Measurements from ENCODE around the gene CNTN1. TPM values are rescaled to one million over a fixed set of nuclear protein-coding genes. Genes with fewer than 3 reads are reported as not detected.

The CNTN1 gene
- total RNA-seq, 1 experiment from 2014 or later: not detected

DNA sequence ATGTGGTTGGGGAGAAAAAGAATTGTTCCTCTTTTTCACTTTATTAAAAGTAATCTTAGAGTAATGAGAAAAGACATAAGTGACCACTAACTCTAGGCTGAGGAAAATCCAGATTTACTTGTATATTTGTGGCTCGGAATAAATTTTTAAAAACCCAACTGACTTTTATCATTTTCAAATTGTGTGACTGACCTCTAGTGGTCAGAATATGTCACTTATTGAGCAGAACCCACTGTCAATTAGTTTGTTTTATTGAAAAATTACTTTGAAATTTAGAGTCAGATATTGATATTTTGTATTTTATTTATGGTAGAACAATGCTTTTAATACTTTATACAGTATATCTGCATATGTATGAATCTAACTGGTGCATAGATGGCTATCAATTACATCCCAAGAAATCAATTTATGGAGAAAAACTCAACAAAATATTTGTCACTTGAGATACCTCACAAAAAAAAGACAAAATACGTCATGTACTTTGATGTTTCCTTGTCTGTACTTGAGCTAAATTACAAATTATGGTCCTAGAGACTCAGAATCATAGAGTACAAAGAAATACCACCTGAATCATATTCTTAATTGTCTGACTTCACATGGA lies 229.4 kb downstream of the CNTN1 start:
- BruUV-seq (replicated peaks): no TSS peak
- POLR2A ChIA-PET: no interaction called here
- no peak overlapping the region for H3K4me3 Mint-ChIP-seq (ENCODE audit: unreplicated experiment)
- peak; percentile 62 for TF ChIP-seq CTCF (IDR thresholded peaks at IDR 0.05; ENCODE audit: unreplicated experiment)
- no peaks in the 10 kb centered on the region for H3K36me3 Mint-ChIP-seq (ENCODE audit: insufficient read depth, unreplicated experiment)
- CTCF ChIA-PET: interaction anchor here (0.8 to 1.9 kb wide), 12 partner anchors 12 to 583 kb away, joined by 3 to 25 read pairs (median 4); no protein-coding TSS in a partner anchor
- H3K9me3 Mint-ChIP-seq (ENCODE audit: unreplicated experiment): no peaks in the 10 kb centered on the region
- intact Hi-C loops (cut with micrococcal nuclease): loop anchor here (1.0 to 5.0 kb wide), 5 partner anchors 177 to 769 kb away; no protein-coding TSS in a partner anchor
- no peaks in the 10 kb centered on the region for H3K4me1 Mint-ChIP-seq (ENCODE audit: insufficient read depth, unreplicated experiment)
- H3K27ac Mint-ChIP-seq (ENCODE audit: low read depth, unreplicated experiment): no peak overlapping the region
- DNase-seq (ENCODE audit: unreplicated experiment): peak; percentile 26
- H3K27me3 Mint-ChIP-seq (ENCODE audit: insufficient read depth, unreplicated experiment): peaks cover 63% of the 10 kb centered on the region

DNA sequence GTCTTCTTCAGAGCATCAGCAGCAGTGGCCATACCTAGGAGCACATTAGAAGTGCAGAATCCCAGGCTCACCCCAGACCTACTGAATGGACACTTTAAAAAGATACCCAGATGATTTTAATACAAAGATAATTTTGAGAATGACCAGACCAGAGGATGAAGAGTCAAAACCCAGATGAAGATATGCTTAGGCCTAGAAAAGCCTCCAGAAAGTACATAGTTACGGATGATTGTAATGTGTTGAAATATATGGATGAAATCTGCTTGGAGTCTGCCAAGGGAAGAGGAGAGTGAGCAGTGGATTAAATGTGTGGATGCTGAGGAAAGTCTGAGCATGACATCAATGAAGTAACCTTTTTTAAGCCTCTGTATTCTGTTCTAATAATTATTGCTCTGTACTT lies 245.7 kb downstream of the CNTN1 start:
- H3K4me3 Mint-ChIP-seq (ENCODE audit: unreplicated experiment): no peak overlapping the region
- no TSS peak for BruUV-seq (replicated peaks)
- no peaks in the 10 kb centered on the region for H3K4me1 Mint-ChIP-seq (ENCODE audit: insufficient read depth, unreplicated experiment)

GRCh38 chr12:40942326-40942725 lies 250.1 kb downstream of the CNTN1 start:
- POLR2A ChIA-PET: interaction anchor here (0.5 kb wide), 1 partner anchor 64 kb away, joined by 3 read pairs; no protein-coding TSS in a partner anchor
- BruUV-seq (replicated peaks): no TSS peak
- Mint-ChIP-seq H3K27me3 (ENCODE audit: insufficient read depth, unreplicated experiment) (peaks cover 47% of the 10 kb centered on the region), H3K9me3 (ENCODE audit: unreplicated experiment) (no peaks in the 10 kb centered on the region), H3K36me3 (ENCODE audit: insufficient read depth, unreplicated experiment) (no peaks in the 10 kb centered on the region), H3K4me1 (ENCODE audit: insufficient read depth, unreplicated experiment) (no peaks in the 10 kb centered on the region), H3K4me3 (ENCODE audit: unreplicated experiment) (no peak overlapping the region), H3K27ac (ENCODE audit: low read depth, unreplicated experiment) (no peak overlapping the region)
- no peak for DNase-seq (ENCODE audit: unreplicated experiment)
- no peak for TF ChIP-seq CTCF (IDR thresholded peaks at IDR 0.05; ENCODE audit: unreplicated experiment)
- CTCF ChIA-PET: interaction anchor here (1.4 kb wide), 1 partner anchor 1430 kb away, joined by 4 read pairs; no protein-coding TSS in a partner anchor
- intact Hi-C loops (cut with micrococcal nuclease): loop anchor here (10.0 kb wide), 1 partner anchor 312 kb away; no protein-coding TSS in a partner anchor

More for the DNA sequence above, 245.7 kb downstream of the CNTN1 start:
- H3K27ac Mint-ChIP-seq (ENCODE audit: low read depth, unreplicated experiment): no peak overlapping the region
- no peak for DNase-seq (ENCODE audit: unreplicated experiment)
- TF ChIP-seq CTCF (IDR thresholded peaks at IDR 0.05; ENCODE audit: unreplicated experiment): no peak
- intact Hi-C loops (cut with micrococcal nuclease): no loop called here
- peaks cover 58% of the 10 kb centered on the region for H3K27me3 Mint-ChIP-seq (ENCODE audit: insufficient read depth, unreplicated experiment)
- H3K9me3 Mint-ChIP-seq (ENCODE audit: unreplicated experiment): no peaks in the 10 kb centered on the region
- ChIA-PET POLR2A (no interaction called here), CTCF (no interaction called here)
- no peaks in the 10 kb centered on the region for H3K36me3 Mint-ChIP-seq (ENCODE audit: insufficient read depth, unreplicated experiment)

DNA sequence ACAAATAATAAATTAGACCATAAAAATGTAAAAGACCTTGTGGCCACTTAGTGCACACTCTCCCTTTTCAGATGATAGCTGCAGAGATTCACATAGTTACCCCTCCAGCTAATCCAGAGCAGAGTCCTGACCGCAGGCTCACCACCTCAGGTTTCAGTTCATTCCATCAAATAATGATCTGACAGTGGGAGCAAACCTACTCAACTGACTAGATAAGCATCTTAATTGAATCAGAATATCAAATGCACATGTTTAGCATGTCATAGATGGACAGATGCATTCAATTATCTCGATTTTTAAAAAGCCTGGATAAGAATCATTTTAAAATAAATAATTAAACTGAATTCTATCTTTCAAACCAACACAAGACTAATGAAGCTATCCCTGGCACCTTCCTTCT lies 253.5 kb downstream of the CNTN1 start:
- Mint-ChIP-seq H3K4me1 (ENCODE audit: insufficient read depth, unreplicated experiment) (no peaks in the 10 kb centered on the region), H3K4me3 (ENCODE audit: unreplicated experiment) (no peak overlapping the region), H3K36me3 (ENCODE audit: insufficient read depth, unreplicated experiment) (no peaks in the 10 kb centered on the region), H3K27me3 (ENCODE audit: insufficient read depth, unreplicated experiment) (peaks cover 43% of the 10 kb centered on the region), H3K27ac (ENCODE audit: low read depth, unreplicated experiment) (no peak overlapping the region), H3K9me3 (ENCODE audit: unreplicated experiment) (no peaks in the 10 kb centered on the region)
- CTCF ChIA-PET: interaction anchor here (0.7 to 2.9 kb wide), 6 partner anchors 9 to 1426 kb away, joined by 4 to 16 read pairs (median 6); no protein-coding TSS in a partner anchor
- DNase-seq (ENCODE audit: unreplicated experiment): no peak
- intact Hi-C loops (cut with micrococcal nuclease): loop anchor here (5.0 to 10.0 kb wide), 2 partner anchors 309 to 1077 kb away; no protein-coding TSS in a partner anchor
- POLR2A ChIA-PET: no interaction called here
- TF ChIP-seq CTCF (IDR thresholded peaks at IDR 0.05; ENCODE audit: unreplicated experiment): no peak
- BruUV-seq (replicated peaks): no TSS peak
